ENCODE data around the gene GSG1L.
A peak's percentile ranks its signal among the peaks of the same experiment; 100 is the strongest.

Gene GSG1L

GRCh38 chr16:27806388-27806787, 257.1 kb downstream of the GSG1L start:
- DNase-seq, result no peak

- no peak for DNase-seq
These were observed 257.6 kb downstream of the GSG1L start for GRCh38 chr16:27805828-27806351.

DNA sequence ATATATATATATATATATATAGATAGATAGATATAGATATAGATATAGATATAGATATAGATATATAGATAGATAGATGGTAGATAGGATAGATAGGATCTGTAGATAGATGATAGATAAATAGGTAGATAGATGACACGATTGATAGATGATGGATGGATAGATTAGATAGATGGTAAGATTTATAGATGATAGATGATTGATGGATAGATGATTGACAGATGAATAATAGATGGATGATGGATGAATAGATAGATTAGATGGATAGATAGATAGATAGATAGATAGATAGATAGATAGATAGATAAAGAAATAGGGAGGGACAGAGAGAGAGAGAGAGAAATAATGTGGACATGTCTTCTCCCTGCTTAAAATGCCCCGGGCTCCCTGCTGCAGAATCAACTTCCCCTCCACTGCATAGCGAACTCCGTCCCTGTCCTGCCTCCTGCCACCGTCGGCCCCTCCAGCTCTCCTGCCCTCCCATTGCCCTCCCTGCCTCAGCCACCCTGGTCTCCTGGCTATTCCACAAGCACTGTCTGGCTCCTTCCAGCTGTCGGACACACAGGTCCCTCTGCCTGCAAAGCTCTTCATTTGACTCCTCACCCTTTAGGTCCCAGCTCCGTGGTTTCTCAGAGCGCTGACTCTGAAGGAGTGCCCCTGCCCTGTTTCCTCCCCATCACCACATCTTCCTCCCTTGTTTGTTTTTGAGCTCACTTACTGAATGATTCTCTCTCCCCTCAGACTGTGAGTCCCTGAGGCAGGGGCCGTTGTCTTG, 259.6 kb downstream of the GSG1L start:
- DNase-seq, result no peak

GRCh38 chr16:27802664-27803439, 260.7 kb downstream of the GSG1L start:
- DNase-seq, result no peak

GRCh38 chr16:27801289-27801945, 262.1 kb downstream of the GSG1L start:
- DNase-seq, result no peak

DNA sequence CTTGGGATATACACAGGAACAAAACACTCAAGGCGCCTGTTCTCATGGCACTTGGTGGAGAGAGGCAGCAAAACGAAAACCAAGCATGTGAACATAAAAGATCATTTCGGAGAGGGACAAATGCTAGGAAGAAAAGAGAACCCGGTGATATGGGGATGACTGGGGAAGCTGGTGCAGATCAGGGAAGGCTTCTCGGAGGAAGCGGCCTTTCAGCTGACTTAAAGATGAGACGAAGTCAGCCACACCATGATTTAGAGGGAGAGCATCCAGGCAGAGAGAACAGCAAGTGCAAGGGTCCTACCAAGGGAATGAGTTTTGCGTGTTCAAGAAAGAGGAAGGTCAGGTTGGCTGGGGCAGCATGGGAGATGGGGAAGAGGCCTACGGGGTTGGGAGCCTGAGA, 262.7 kb downstream of the GSG1L start:
- no peak for DNase-seq

DNA sequence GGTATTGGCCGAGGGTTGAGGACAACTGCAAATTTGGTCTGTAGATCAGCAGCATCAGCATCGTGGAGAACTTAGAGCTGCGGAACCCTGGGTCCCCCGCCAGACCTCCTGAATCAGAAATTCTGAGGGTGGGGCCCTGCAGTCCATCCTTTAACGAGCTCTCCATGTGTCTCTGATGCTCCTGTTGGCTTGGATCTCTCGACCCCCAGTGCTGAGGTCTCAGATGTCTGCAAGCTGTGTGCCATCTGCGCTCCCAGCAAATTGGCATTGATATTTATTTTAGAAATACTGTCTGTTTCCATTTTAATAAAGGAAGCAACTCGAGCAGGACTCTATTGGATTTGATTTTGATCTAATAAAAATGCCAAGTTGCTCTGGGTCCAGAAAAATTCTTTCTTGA, 263.6 kb downstream of the GSG1L start:
- DNase-seq, result no peak

DNA sequence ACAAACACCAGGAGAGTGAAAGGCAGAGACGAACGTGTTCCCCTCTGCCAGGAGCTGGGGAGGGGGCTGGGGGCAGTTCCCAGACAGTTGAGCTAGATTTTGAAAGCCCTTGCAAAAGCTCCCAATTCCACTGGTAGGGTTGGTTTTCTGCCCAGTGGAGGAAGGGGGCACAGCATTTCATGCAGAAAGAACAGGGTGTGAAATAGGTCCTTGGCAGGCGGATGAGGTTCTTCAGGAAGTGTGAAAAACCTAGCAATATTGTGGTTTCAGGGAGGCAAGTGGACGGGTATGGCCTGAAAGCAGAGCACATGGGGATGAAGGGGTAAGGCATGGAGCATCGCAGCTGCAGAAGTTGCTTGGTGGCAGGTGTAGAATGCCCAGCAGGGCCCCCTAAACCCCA, 265.3 kb downstream of the GSG1L start:
- no peak for DNase-seq

DNA sequence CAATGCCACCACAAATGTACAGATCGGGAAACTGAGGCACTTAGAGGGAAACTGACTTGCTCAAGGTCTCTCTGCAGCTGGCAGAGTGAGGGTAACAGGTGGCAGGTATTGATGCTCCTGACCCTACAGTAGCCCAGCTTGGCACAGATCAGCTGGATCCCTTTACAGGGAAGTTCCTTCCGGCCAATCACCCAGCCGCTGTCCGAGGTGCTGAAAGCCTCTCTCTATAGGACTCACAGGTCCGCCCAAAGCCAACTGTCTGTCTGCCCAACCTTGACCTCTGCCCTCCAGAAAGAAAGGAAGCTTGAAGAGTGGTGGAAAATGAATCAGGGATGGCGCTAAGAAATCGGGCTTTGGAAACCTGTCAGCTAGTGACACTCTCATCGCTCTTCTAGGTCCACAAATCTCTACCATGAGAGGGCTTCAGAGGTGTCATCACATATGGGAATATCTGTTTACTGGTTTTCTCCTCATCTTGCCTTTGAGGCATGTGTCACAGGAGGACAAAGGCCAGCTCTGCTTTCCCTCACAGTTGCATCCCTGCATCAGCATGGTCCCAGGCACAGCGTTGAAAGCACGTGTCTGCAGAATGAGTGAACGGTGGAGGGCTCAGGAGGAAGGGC, 267.4 kb downstream of the GSG1L start:
- peak; percentile 24 to 33 for DNase-seq

- DNase-seq, result no peak
These were observed 270.3 kb downstream of the GSG1L start for GRCh38 chr16:27793249-27793622.

GRCh38 chr16:27792486-27793248, 270.8 kb downstream of the GSG1L start:
- no peak for DNase-seq

GRCh38 chr16:27791404-27791719, 272.2 kb downstream of the GSG1L start:
- DNase-seq, result no peak

DNA sequence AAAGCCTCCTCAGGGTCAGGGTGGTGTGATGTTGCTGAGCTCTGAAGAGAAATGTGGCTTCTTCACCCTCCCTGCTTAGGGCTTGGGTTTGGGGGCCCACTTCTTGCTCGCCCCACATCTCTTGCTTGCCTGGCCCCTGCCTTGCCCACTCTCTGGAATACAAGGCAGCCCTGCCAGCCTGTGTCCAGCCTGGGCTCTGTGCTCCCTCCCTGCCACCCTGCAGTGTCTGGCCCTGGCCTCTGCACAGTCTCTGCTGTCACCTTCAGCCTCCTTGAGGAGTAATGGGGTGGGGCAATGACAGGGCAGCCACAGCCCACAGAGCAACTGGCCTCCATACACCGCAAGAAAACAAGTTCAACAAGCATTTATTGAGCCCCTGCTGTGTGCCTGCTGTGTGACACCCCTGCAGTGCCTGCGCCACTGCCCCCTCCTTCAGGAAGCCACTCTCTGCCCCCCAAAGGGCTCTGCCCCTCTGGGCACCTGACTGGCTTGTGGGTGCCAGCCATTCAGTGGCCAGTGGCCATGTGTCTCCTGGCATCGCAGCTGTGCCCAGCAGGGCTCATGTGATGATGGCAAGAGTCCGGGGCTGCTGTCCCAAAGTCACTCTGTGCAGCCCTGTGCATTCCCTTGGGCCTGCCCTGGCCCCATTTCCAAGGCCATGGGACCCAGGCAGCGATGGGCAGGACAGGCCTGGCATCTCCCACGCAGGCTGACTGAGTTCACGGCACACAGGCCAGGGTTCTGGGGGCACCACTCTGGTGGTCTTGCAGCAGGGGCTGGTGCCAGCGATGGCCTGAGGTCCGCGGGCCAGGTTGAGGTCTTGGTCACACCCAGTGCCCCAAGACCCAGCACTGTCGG, 272.7 kb downstream of the GSG1L start:
- DNase-seq, result no peak

DNA sequence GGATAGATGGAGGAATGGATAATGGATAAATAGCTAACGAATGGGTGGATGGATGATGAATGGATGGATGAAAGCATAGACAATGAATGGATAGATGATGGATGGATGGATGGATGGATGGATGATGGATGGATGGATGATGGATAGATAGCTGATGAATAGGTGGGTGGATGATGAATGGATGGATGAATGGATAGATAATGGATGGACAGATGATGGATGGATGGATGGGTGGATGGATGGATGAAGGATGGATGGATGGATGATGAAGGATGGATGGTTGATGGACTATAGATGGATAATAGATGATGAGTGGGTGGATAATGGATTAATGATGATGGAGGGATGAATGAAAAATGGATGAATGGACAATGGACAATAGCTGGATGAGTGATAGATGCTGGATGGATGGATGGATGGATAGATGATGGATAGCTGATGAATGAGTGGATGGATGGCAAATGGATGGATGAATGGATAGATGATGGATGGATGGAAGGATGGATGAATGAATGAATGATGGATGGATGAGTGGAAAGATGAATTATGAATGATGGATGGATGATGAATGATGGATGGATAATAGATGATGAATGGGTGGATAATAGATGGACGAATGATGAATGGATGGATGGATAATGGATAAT, 273.8 kb downstream of the GSG1L start:
- no peak for DNase-seq

DNA sequence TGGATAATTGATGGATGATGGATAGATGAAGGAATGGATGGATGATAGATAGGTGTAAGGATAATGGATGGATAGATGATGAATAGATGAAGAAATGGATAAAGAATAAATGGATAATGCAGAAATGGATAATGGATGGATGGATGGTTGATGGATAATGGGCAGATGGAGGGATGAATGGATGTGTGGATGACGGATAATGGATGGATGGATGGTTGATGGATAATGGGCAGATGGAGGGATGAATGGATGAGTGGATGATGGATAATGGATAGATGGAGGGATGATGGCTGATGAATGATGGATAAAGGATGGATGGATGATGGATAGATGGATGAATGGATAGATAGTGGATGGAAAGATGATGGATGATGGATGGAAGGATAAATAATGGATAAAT, 274.4 kb downstream of the GSG1L start:
- DNase-seq, result no peak

- DNase-seq, result no peak
These were observed 275.8 kb downstream of the GSG1L start for GRCh38 chr16:27787665-27788064.

GRCh38 chr16:27786923-27787625, 276.4 kb downstream of the GSG1L start:
- no peak for DNase-seq

DNA sequence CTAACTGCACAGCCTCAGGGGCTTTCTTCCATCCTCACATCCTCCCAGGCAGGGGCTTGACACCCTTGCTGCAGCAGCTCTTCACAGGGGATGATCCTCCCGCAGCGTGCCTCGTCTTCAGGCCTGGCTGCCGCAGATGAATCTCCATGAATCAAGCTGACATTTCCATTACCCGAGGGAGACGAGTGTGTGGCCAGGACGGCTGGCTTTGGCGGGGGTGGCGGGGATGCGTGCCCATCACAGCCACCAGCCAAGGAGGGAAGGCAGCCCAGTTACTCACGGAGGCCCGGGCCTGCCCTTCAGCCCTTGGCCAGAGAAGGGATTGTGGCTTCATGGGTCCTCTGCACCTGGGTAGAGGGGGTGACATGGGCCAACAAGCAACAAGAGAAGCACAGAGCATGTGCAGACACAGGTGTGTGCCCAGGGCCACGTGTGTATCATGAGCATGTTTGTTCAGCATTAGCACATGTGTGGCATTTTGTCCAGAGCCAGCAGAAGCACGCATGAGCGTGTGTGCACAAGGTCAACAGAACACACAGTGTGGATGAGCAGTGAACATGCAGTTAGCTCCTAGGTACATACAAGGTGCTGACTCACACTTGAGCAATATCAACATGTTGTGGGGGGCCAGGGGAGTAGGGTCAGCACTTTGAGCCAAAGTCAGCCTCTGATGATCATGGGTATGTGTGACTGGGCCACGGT, 277.1 kb downstream of the GSG1L start:
- DNase-seq, result no peak

DNA sequence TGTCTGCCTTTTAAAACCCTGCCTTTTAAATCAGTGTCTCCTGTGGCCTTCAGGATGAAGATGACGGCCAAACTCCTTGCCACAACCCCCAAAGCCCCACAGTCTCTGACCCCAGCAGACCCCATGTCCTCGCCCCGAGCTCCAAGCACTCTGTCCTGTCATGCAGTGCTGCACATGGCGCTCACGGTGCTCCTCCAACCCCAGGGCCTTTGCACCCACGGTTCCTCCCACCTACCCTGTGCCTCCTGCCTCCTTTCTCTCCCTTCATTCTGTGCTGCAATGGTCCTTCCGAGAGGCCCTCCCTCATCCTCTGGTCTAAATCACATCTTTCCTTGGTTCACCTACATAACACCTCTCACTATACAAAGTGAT, 278.2 kb downstream of the GSG1L start:
- DNase-seq, result no peak
